Mesangial cell (primary cell): ENCODE results near the gene ANGPT4. TPM values are rescaled to one million over a fixed set of nuclear protein-coding genes. Genes with fewer than 3 reads are reported as not detected.

Experiments
- total RNA-seq: library from RNA; depleted of rRNA; stranded (reverse); fragments of >200 nt; gene quantifications from 2 replicates; pipeline ENCODE4 v1.2.3, GENCODE V29; 2015

The ANGPT4 gene
- total RNA-seq: not detected in 2 replicates

GRCh38 chr20:916125-916799 is at the start of gene ANGPT4:
Gene ANGPT4, minus strand, starts transcription at chr20:916334. Its CDS starts 120 bp downstream, at chr20:916214.

DNA sequence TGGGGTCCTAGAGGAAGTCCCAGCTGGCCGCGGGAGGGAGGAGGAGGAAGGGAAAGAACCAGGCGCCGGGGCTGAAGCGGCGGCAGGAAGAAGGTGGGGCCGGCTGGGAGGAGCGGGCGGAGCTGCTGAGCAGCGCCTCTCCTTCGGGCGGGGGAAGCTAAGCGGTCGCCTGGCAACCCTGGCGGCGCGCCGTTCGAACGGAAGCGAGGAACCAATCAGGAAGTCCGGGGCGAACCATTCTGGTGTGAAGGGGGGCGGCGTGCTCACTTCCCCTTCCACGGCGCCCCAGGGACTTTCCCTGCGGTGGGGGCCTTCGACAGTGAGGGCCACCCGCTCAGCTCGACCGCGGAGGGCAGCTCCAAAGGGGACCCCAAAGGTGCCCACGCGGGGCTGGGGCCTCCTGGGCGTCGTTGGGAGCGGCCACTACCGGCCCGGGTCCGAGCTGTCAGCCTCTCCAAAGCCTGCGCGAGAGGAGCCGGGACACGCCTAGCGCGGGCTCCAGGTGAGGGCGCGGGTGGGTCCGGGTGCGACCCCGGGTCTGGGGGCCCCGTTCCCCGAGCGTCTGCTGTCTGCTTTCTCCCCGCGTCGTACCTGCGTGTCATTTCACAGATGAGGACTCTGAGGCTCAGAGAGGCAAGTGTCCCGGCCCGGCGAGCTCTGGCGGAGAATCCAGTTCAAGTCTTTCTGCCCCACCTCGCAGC is 82.5 kb downstream of the ANGPT4 start, which contains the start of gene FAM110A:
FAM110A (plus strand) TSS at position 266 of the 701 bp plus-strand sequence. CDS start 11,090 bp downstream, outside the sequence.

Other genes with a start within 250 kb of the ANGPT4 start
- gene SCRT2, start 240.5 kb downstream of the ANGPT4 start, total RNA-seq: not detected in 2 replicates
- not detected in 2 replicates for gene SLC52A3, start 147.8 kb downstream of the ANGPT4 start, total RNA-seq
- 5.8 and 10.9 TPM in 2 replicates for gene FAM110A, start 82.6 kb downstream of the ANGPT4 start, total RNA-seq
- 0.13 and 0.16 TPM in 2 replicates for gene RSPO4, start 86.0 kb upstream of the ANGPT4 start, total RNA-seq
- 73.0 and 147 TPM in 2 replicates for gene PSMF1, start 202.3 kb upstream of the ANGPT4 start, total RNA-seq